ENCODE results near the gene TTBK2. TPM values are rescaled to one million over a fixed set of nuclear protein-coding genes. Genes with fewer than 3 reads are reported as not detected.
"Not testable (repeated sequence)": the region's sequence is repeated elsewhere in the genome, so short reads cannot be mapped to it uniquely, and the experiment has no call there.

The TTBK2 gene
- total RNA-seq, 1 donor from 2014 or later, result 28.0 TPM

DNA sequence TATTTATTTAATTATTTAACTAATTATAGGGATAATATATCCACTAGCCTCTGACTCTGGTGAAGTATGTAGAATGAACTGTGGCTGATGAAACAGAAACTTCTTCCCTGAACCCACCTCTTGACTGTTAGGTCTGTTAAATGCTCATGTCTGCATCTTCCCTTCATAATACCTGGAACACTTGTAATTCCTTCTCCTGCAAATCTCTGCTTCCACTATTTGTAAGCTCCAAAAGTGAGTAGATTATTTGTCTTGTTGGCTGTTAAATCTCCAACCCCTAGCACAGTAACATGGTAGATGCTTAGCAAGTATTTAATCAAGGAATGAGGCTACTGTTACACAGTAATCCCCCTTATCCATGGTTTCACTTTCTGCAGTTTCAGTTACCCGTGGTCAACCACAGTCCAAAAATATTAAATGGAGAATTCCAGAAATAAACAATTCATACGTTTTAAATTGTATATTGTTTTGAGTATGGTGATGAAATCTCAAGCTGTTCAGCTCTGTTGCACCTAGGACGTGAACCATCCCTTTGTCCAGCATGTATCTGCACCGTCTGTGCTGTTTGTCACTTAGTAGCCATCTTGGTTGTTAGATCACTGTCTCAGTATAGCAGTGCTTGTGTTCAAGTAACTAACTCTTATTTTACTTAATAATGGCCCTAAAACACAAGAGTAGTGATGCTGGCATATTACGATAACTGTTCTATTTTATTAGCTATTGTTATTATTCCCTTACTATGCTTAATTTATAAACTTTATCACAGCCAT, 5.7 kb downstream of the TTBK2 start:
- no peak for DNase-seq (ENCODE audit: low spot score)
- intact Hi-C loops (cut with DNase I), result no loop called here

DNA sequence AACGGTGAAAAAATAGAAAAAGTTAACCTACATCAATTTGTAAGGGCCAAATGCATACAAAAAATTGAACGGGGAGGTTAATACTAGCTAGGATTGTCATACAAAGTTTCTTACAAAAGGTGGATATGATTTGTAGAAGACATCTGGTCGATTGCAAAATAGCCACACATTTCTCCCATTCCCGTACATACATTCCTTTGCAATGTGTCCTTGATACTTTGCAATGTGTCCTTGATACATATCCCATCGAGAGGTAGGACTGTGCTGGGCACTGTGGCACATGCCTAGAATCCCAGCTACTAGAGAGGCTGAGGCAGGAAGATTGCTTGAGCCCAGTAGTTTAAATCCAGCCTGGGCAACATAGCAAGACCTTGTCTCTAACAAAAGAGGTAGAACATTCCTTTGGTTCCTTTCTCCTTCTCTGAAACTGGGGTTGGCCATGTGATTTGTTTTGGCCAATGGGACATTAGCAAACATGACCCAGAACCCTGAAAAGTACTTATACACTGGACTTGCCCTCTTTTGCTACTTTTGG, 9.5 kb downstream of the TTBK2 start:
- no peak for DNase-seq (ENCODE audit: low spot score)
- intact Hi-C loops (cut with DNase I), result no loop called here

DNA sequence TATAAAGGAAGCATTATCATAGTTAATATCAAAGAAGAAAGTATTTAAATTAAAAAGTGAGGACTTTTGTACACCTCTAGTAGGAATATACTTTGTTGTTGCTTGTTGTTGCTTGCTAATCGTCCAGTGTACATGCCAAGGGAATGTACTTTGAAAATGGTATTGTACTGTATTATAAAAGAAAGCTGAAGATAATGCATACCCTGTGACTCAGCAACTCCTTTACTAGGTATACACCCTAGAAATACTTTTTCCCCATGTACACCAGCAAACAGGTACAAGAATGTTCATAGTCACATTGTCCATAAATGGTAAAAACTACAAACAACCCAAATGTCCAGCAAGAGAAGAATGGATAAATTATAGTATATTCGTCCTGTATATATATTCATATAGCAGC, 12.0 kb downstream of the TTBK2 start:
- intact Hi-C loops (cut with DNase I), result no loop called here
- DNase-seq (ENCODE audit: low spot score), result no peak

DNA sequence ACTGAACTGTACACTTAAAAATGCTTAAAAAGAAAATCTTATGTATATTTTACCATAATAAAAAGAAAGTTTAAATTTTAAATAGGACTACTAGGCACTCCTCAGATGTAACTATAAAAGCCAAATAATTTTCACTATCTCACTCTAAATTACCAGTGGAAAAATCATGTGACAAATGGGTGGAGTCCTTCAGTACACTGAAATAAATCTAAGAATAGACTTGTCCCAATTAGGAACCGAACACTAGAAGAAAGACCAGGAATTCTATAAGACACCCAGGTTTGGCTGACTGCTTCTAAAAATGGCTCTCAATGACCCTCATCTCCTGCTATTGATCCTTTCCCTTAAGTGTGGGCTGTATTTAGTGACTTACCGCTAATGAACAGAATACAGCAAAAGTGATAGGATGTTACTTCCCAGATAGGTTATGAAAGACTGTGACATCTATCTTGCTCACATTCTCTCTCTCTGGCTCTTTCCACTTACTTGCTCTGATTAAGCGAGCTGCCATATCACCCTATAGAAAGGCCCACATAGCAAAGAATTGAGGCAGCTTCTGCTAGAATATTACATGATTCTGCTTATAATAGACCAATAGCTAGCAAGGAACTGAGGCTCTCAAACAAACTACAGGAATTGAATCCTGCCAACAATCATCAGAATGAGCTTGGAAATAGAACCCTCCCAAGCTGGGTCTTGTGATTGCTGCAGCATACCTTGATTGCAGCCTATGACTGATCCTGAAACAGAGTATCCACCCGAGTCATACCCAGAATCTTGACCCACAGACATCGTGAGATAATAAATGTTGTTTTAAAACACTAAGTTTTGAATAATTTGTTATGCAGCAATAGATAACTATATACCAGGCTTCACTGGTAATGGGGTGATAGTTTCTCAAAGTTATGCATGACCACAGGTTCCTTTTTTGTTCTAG, 16.9 kb downstream of the TTBK2 start:
- intact Hi-C loops (cut with DNase I), result no loop called here
- no peak for DNase-seq (ENCODE audit: low spot score)

DNA sequence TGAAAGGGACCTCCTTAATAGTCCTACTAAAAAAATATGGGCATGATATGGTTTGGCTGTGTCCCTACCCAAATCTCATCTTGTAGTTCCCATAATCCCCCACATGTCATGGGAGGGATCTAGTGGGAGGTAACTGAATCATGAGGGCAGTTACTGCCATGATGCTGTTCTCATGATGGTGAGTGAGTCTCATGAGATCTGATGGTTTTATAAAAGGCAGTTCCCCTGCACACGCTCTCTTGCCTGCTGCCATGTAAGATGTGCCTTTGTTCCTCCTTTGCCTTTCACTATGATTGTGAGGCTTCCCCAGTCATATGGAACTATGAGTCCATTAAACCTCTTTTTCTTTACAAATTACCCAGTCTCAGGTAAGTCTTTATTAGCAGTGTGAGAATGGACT, 26.7 kb downstream of the TTBK2 start:
- DNase-seq (ENCODE audit: low spot score); intact Hi-C loops (cut with DNase I): not testable (repeated sequence)

DNA sequence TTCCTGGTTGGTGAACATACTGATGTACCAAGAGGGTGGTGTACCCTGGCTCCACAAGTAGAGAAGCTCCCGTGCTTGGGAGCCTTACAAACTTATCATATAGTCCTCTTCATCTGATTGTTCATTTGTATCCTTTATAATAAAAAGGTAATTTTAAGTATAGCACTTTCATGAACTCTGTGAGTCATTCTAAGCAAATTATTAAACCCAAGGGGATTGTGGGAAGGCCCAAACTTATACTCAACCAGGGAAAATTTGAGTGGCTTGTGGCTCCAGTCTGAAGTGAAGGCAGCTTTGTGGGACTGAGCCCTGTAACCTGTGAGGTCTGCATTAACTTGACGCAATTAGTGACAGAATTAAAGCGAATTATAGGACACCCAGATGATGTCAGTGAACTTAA, 29.0 kb downstream of the TTBK2 start:
- intact Hi-C loops (cut with DNase I), result no loop called here
- DNase-seq (ENCODE audit: low spot score), result no peak

DNA sequence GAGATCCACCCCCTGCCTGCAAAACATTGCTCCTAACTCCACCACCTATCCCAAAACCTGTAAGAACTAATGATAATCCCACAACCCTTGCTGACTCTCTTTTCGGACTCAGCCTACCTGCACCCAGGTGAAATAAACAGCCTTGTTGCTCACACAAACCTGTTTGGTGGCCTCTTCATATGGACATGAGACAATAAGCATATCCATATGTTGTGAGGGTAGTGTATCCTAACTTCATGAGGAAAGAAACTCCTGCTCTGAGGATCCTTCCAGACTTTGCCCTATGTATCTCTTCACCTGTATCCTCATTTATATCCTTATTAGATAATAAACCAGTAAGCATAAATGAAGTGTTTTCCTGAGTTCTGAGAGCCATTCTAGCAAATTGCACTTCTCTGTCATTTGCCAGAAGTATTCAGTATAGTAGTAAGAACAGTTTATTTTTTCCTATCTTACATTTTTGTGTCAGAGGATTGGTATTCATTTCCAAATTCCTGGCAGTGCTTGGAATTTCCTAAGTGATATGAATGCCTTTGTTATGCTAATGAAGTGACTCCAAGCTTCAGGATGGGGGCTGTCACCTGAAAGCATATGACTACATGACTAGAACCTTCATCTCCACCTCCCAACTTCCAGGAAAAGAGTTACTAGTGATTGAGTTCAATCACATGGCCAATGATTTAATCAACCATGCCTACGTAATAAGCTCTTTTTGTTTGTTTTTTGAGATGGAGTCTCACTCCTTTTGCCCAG, 30.2 kb downstream of the TTBK2 start:
- DNase-seq (ENCODE audit: low spot score), result no peak
- intact Hi-C loops (cut with DNase I), result no loop called here

DNA sequence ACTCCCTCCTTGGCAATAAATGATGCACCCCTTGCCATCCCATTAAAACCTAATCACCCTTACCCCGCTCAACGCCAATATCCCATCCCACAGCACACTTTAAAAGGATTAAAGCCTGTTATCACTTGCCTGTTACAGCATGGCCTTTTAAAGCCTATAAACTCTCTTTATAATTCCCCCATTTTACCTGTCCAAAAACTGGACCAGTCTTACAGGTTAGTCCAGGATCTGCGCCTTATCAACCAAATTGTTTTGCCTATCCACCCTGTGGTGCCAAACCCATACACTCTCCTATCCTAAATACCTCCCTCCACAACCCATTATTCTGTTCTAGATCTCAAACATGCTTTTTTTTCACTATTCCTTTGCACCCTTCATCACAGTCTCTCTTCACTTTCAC, 33.2 kb downstream of the TTBK2 start:
- intact Hi-C loops (cut with DNase I), result not testable (repeated sequence)

DNA sequence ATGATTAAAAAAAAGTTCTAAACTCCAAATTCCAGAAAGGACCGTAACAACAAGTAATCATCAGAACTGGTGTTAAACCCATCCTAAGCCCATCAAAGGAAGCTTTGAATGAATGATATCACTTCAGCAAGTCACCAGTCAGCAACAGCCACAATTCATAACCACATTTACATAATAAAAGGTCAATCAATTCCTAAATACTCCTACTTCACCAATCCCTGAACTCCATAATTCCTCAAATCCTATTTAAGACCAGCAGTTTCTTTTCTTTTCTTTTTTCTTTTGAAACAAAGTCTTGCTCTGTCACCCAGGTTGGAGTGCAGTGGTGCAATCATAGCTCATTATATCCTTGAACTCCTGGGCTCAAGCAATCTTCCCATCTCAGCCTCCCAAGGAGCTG, 40.5 kb downstream of the TTBK2 start:
- DNase-seq (ENCODE audit: low spot score), result no peak
- intact Hi-C loops (cut with DNase I), result no loop called here

More for the DNA sequence above, 33.2 kb downstream of the TTBK2 start:
- DNase-seq (ENCODE audit: low spot score), result not testable (repeated sequence)

DNA sequence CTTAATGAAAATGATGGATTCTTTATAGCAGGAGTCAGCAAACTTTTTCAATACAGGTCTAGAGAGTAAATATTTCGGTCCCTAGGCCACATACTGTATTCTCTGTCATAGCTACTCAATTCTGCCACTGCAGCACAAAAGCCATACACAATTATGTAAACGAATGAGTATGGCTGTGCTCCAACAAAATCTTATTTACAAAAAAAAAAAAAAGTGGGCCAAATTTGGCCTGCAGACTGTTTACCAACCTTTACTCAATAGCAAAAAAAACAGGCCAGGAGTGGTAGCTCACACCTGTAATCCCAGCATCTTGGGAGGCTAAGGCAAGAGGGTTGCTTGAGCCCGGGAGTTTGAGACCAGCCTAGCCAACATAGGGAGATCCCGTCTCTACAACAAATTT, 41.1 kb downstream of the TTBK2 start:
- no peak for DNase-seq (ENCODE audit: low spot score)
- intact Hi-C loops (cut with DNase I), result no loop called here

DNA sequence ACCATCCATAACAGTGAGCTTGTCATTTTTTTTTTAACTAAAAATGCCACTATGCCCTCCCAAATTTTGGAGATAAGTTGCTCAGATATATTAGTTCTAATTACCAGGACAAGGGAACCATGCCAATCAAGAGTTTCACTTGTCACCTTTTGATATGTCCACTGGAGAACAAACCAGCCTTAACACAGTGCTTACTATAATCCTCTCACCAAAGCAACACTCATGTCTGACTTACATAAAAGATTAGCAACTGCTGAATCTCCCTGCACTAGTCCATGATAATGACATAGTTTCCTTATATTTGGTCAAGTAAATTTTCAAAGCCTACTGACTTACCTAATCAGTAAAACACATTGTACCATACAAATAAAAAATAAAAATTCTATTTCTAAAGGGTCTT, 44.4 kb downstream of the TTBK2 start:
- no peak for DNase-seq (ENCODE audit: low spot score)
- intact Hi-C loops (cut with DNase I), result no loop called here

DNA sequence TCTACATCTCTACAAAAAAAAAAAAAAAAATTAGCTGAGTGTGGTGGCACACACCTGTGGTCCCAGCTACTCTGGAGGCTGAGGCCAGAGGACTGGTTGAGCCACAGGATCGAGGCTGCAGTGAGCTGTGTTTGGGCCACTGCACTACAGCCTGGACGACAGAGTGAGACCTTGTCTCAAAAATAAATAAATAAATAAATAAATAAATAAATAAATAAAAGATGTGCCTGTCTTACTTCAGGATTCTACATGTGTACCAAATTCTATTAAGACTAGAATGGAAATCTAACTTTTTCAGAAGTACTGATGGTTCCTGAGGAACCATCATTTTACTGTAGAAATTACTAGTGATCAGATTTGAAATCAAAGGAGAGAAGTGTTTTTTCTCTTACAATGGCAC, 51.9 kb downstream of the TTBK2 start:
- intact Hi-C loops (cut with DNase I), result no loop called here
- no peak for DNase-seq (ENCODE audit: low spot score)

DNA sequence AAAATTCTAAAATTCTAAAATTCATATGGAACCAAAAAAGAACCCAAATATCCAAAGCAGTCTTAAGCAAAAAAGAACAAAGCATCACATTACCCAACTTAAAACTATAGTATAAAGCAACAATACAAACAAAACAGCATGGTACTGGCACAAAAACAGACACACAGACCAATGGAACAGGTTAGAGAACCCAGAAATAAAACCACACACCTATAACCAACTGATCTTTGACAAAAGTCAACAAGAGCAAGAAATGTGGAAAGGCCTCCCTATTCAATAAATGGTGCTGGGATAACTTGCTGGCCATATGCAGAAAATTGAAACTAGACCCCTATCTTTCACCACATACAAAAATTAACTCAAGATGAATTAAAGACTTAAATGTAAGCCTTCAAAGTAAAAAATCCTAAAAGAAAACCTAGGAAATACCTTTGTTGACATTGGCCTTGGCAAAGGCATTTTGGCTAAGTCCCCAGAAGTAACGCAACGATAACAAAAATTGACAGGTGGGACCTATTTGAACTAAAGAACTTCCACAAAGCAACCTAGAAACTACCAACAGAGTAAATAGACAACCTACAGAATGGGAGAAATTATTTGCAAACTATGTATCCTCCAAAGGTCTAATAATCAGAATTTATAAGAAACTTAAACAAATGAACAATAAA, 56.9 kb downstream of the TTBK2 start:
- DNase-seq (ENCODE audit: low spot score), result no peak
- intact Hi-C loops (cut with DNase I), result no loop called here

DNA sequence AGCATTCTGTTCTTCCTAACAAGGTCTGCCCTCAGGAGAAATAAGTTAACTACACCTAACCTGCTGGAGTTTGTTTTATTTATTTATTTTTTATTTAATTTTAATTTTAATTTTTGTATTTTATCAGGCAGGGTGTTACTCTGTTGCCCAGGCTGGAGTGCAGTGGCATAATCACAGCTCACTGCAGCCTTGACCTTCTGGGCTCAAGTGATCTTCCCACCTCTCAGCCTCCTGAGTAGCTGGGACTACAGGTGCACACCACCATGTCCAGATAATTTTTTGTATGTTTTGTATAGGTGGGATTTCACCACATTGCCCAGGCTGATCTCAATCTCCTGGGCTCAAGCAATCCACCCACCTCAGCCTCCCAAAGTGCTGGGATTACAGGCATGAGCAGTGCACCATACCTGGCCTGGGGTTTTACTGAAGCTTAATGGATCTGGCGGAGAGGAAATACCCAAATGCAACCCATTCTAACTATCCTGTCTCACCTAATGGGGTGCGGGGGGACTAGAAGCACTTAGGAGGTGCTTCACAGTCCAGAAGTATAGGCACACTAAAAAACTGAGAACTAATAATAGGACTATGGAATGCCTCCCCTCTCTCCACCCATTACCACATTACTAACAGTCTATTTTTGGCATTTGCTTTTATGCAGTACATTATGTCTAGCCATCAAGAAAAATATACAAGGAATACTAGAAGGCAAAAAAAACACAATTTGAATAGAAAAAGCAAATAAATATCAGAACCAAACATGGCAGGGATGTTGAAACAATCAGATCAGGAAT, 61.4 kb downstream of the TTBK2 start:
- DNase-seq (ENCODE audit: low spot score), result no peak
- intact Hi-C loops (cut with DNase I), result no loop called here

DNA sequence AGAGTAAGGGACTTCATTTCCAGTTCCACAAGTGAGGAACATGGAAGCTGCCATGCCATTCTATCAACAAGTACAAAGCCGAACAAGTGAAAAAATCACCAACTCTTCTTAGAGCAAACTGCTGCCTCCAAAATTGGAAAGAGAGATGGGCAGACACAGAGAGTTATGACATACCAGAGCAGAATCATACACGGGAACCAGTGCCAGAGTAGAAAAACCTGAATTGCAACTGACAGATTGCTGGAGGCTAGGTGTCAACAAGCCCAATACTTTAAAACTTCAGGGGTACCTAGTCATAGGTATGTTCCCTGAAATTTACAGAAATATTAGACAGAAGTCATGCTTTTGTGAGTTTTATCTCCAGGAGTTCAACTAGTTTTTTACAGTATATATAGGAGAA, 62.0 kb downstream of the TTBK2 start:
- DNase-seq (ENCODE audit: low spot score), result no peak
- intact Hi-C loops (cut with DNase I), result no loop called here

DNA sequence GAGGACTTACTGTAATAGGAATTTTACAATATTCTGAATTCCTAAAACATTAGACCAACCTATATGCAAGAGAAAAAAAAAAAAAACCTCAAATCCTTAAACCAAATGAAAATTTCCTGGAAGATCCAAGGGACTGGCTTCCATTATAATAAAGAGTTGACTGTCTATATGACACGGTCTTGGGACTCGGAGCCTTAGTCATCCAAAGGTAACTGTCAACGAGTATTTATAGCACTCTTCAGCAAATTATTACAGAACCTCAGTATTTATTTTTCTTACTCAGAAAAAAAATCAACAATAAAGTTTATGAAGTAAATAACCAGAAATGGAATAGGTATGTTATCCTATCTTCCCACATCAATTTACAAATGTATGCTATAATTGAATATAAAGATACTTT, 66.0 kb downstream of the TTBK2 start:
- DNase-seq (ENCODE audit: low spot score), result no peak
- intact Hi-C loops (cut with DNase I), result no loop called here

DNA sequence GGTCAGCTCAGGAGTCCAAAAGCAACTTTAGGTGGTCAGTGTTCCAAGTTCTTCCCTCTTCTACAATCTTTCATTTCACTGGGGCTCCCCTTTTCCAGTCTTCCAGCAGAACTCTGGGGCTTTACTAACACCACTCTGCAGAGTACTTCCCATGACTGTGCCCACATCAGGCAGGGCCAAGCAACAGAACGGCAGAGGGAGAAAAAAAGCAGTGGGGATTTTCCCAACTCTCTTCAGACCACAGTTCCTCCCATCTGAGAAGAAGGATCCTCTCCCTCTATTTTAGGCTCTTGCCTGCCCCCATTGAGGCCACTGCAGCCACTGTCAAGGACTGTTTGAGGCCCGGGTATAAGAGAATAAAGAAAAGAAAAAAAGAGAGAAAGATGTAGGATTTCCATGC, 70.7 kb downstream of the TTBK2 start:
- intact Hi-C loops (cut with DNase I), result no loop called here
- DNase-seq (ENCODE audit: low spot score), result no peak

DNA sequence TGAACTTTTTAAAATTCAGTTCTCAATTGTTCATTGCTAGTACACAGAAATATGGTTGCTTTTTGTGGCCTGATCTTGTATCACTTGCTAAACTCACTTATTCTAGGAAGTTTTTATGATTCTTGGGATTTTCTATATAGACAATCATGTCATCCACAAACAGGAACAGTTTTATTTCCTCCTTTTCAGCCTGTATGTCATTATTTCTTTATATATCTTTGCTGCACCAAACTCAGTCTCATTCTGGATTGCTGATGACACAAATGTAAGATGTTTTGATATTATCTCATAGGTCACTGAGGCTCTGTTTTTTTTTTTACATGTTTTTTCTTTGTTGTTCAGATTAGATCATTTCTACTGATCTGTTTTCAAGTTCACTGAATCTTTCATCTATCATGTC, 71.7 kb downstream of the TTBK2 start:
- no peak for DNase-seq (ENCODE audit: low spot score)
- intact Hi-C loops (cut with DNase I), result no loop called here

DNA sequence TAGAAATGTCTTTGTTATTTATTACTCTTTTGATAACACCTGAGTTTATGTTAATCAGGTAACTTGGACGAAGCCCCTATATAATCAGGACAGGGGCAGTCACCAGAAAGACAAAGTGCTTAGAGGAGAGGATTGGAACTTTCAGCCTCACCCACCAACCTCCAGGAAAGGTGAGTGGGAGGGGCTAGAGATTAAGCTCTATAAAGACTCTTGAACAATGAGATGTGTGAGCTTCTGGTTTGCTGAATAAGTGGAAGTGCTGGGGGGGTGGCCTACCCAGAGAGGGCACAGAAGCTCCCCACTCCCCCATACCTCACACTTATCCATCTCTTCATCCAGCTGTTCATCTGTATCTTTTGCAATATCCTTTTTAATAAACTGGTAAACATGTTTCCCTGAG, 73.9 kb downstream of the TTBK2 start:
- no peak for DNase-seq (ENCODE audit: low spot score)
- intact Hi-C loops (cut with DNase I), result no loop called here
